NCI-H2107 (cell line): ENCODE measurements around the gene CCDC196.

Experiments
- DNase-seq: peaks from one replicate; lab custom pipeline; 2025; lab: John Stamatoyannopoulos, UW

CCDC196 gene, protein sequence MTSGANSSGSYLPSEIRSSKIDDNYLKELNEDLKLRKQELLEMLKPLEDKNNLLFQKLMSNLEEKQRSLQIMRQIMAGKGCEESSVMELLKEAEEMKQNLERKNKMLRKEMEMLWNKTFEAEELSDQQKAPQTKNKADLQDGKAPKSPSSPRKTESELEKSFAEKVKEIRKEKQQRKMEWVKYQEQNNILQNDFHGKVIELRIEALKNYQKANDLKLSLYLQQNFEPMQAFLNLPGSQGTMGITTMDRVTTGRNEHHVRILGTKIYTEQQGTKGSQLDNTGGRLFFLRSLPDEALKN

GRCh38 chr14:66485910-66486421, at the start of gene CCDC196:
Gene CCDC196, plus strand, starts transcription at chr14:66486371. Its CDS starts 132 bp downstream, at chr14:66486503.
- DNase-seq: no peak

GRCh38 chr14:66440801-66441200, 45.4 kb upstream of the CCDC196 start:
- DNase-seq: no peak

DNA sequence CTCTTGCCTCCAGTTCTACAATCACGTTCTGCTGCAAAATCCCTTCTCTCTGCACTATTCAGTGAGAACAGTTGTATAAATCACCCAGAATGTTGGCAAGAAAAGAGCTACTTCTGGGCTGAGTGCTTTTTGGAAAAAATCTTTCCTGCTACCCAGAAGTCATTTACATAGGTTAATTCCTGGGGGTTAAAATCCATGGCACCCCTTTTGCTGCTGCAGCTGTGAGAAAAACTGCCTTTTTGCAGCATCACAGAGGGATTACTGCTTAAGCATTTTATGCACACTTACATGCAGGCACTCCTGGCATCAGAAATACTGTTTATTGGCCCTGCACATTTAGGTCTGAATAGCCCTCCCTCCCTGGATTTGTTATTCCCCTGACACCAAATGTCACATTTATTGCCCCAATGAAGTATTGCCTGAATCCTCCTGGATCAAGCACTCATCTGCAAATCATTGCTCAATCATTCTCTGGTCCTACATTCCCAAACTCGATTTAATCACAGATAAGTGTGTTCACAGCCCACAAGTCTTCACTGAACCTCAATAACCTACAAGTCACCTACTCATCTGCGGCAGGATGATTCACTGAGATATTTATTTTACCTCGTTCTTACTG, 43.1 kb upstream of the CCDC196 start:
- no peak for DNase-seq

GRCh38 chr14:66443785-66444184, 42.4 kb upstream of the CCDC196 start:
- no peak for DNase-seq

GRCh38 chr14:66444271-66444927, 41.8 kb upstream of the CCDC196 start:
- no peak for DNase-seq

DNA sequence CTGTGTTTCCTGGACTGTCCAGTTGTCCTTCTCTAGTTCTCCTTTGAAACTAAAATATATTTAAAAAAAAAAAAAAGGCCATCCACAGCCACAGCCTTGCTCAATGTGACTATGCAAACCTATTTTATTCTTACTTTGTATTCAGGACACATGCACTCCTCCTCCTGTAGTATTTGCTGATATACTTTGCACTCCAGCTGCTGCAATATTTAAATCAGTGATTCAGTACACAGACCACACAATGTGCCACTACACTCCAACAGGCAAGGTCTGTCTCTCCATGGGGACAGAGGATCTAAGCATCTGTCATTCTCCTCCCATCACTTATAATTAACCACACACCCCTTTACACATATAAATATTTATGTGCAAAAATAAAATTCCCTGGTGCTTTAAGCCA, 40.2 kb upstream of the CCDC196 start:
- no peak for DNase-seq

DNA sequence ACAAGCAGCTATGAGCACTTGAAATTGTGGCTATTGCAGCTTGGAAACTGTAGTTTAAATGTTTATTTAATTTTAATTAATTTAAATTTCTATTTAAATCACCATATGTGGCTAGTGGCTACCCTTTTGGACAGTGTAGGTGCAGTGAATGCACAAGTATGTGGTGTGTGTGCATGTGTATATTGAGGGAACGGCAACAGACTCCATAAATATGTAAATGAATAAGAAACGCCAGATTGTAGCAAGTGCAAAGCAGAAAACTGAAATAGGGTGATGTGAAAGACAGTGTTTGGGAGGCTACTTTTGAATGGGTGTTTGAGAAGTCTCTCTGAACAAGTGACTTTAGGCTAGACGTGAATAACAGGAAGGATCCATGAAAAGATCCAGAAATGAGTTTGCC, 32.7 kb upstream of the CCDC196 start:
- DNase-seq: no peak

GRCh38 chr14:66459603-66460002, 26.6 kb upstream of the CCDC196 start:
- no peak for DNase-seq

DNA sequence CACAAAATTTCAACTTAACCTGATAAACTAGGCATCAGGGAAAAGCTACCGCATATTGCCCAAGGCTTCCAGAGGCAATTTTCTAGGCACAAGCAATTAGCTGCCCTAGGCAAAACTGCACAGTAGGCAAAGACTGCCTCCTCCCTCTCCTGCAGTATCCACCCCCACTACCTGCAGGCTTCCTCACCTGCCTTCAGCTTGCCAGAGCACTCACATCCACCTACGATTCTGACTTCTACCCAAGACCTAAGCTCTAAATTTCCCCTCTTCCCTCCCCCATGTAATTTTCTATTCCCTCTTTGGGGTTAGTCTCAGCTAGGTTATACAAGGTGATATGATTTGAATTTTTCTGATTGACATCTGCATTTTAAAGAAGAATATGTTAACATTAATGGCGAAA, 21.9 kb upstream of the CCDC196 start:
- DNase-seq: no peak

DNA sequence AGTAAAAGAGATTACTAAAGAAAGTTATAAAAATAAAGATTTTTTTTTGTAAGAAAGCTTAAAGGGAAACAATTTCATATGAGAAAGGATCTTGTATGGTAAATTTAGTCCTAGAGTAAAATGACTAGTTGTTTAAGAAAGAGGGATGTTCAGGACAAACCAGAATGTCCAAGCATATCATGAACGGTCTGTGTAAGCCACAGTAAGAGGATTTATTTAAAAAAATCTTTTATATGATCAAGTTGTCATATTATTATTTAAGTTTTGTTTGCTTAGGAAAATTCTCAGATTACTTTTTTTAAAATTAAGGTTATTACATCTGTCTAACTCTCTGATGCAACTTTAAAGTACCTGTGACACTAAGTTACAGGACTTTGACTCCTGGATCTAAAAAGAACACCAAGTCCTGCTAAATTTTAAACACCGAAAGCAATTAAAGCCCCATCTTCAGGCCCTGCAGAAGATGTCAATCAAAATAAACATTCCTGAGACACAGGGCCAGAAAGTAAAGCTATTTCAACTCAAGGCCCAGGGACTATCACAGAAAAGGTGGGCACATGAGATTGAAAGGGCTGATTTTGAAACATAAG, 17.3 kb upstream of the CCDC196 start:
- no peak for DNase-seq

GRCh38 chr14:66471584-66471983, 14.6 kb upstream of the CCDC196 start:
- DNase-seq: no peak

- no peak for DNase-seq
Measured at GRCh38 chr14:66472251-66472650, 13.9 kb upstream of the CCDC196 start.

DNA sequence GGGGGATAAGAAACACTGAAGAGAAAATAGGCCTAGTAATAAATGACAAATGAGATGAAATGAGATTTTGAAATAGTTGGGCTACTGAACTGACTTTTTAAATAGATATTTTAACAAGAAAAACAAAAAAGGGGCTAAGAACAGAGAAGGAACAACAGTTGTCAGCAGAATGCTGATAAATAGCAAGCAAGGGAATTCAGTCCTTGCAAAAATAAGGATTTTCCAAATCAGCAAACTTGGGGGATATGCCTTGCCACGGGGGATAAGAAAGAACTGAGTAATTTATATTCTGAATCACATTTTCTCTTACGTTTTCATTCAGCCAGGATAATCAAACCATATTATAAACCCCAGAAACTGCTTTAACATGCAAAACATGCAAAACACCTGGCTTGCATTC, 12.9 kb upstream of the CCDC196 start:
- DNase-seq: no peak

DNA sequence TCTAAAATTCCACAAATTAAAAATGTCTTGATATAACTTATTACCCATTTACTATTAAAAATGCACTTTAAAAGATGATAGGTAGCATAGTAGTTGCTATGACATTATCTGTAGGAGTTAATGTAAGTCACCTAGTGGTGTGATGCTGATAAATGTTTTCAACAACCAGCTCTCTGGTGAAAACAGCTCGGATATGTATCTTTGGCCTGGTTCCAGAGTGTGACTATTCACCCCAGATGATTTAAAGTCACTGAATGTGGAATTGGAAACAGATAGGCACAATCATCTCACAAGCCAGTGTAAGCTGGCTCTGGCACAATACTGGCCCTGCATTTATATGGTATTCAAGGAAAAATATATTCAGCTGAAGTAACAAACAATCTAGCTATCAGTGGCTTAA, 9.2 kb upstream of the CCDC196 start:
- no peak for DNase-seq

GRCh38 chr14:66477567-66477966, 8.6 kb upstream of the CCDC196 start:
- DNase-seq: no peak

- DNase-seq: no peak
Measured at GRCh38 chr14:66482873-66483272, 3.3 kb upstream of the CCDC196 start.

DNA sequence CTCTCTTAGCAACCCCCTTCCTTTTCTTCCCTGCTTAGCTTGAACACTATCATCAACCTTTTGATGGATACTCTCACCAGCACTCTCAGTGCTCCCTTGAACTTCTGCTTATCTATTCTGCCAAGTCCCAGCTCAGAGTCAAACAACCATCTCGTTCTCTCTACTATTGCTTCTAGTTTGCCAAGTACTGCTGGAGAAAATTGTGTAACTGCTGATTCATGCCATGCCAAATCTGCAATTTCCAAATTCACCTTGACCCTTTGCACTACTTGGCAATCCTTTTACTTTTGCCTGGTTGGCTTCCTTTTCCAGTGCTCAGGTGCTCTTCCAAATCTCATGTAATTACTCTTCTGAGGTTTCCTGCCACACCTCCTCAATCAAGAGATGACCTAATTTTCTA, 2.8 kb upstream of the CCDC196 start:
- no peak for DNase-seq

GRCh38 chr14:66485029-66485428, 1.1 kb upstream of the CCDC196 start:
- DNase-seq: no peak

- no peak for DNase-seq
Measured at GRCh38 chr14:66487164-66487563, 993 bp downstream of the CCDC196 start.

GRCh38 chr14:66490143-66491111, 4.3 kb downstream of the CCDC196 start:
- DNase-seq: no peak

DNA sequence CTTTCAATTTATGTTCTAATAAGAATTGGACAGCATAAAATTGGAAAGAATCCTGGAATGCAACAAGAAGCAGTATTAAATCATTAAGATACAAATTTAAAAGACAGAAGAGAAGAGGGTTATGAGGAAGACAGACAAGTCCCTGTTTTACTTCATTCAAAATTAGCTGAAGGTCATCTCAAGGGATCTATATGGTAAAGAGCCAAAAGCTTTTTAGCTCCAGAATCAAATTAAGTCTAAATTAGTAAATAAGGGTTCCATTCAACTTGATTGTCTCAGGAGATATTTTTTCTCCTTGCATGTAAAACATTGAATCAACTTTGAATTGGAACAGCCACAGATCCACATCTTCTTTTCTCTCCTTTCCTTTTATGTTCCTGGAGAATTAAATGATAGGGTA, 7.6 kb downstream of the CCDC196 start:
- DNase-seq: no peak
